SKM-1 (cell line): ENCODE results near the gene SUPT4H1.

Experiments used
- DNase-seq: peaks from one replicate; lab custom pipeline; 2025; ENCODE audit not compliant: unreplicated experiment; lab: John Stamatoyannopoulos, UW

SUPT4H1 gene

GRCh38 chr17:58365185-58365979 is 13.4 kb upstream of the SUPT4H1 start:
- no peak for DNase-seq

- no peak for DNase-seq
These were observed 12.4 kb upstream of the SUPT4H1 start for GRCh38 chr17:58364270-58364942.

- DNase-seq, result no peak
These were observed 11.6 kb upstream of the SUPT4H1 start for GRCh38 chr17:58363457-58364185.

- DNase-seq, result no peak
These were observed 10.5 kb upstream of the SUPT4H1 start for GRCh38 chr17:58362368-58363014.

- no peak for DNase-seq
These were observed 8.5 kb upstream of the SUPT4H1 start for GRCh38 chr17:58360296-58361063.

GRCh38 chr17:58358408-58359172 is 6.6 kb upstream of the SUPT4H1 start:
- no peak for DNase-seq

- no peak for DNase-seq
These were observed 5.6 kb upstream of the SUPT4H1 start for GRCh38 chr17:58357312-58358297.

GRCh38 chr17:58356231-58356630 is 4.2 kb upstream of the SUPT4H1 start:
- DNase-seq, result no peak

DNA sequence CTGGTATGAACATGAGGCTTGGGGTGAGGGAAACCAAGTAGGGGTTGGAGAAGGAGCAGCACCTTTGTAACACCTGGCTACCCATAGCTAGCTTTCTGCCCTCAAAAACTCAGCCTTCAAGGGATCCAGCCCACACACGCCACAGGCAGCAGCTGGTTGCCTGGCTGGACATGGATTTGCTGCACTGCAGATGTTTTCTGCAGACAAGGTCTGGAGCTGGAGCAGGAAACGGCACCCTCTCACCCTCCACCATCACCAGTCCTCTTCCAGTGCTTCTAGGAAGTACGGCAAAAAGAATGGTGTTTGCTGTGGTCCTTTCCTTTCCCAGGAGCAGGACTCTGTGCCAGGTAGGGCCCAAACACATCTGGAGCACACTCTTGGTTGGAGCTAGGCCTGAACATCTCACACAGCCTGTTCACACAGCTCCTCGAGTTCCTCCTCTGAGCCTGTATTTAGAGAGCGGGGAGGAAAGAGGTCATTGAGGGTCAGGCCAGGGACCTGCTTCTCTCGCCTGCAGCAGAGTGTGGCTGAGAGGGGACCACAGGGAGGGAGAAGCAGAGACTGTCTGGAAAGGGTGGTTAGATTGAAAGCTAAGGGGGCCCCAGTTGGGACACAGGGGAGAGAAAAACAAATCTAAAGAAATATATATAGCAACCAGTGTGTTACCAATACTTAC is 2.7 kb upstream of the SUPT4H1 start:
- no peak for DNase-seq

- no peak for DNase-seq
These were observed 1.4 kb upstream of the SUPT4H1 start for GRCh38 chr17:58353389-58353825.

- peak; percentile 44 for DNase-seq
These were observed 791 bp upstream of the SUPT4H1 start for GRCh38 chr17:58352596-58353388.

GRCh38 chr17:58351182-58351581 is 819 bp downstream of the SUPT4H1 start:
- DNase-seq, result no peak

DNA sequence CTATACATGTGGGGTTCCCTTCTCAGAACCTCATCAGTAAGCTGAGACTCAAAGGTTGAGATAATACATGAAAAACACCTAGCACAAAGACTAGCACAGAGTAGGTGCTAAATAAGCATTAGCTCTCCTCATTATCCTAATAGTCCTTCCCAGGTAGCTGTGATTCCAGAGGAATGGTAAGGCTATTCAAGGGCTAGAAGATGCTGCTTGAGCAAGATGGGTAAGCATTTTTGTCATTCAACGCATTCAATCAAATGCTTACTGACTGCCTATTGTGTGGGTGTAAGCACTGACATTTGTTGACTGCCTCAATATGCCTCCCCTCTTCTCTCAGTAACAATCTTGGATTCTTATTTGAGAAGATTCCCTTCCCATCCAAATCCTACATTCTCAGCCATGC is 4.0 kb downstream of the SUPT4H1 start:
- DNase-seq, result no peak

- no peak for DNase-seq
These were observed 6.5 kb downstream of the SUPT4H1 start for GRCh38 chr17:58345500-58345899.

DNA sequence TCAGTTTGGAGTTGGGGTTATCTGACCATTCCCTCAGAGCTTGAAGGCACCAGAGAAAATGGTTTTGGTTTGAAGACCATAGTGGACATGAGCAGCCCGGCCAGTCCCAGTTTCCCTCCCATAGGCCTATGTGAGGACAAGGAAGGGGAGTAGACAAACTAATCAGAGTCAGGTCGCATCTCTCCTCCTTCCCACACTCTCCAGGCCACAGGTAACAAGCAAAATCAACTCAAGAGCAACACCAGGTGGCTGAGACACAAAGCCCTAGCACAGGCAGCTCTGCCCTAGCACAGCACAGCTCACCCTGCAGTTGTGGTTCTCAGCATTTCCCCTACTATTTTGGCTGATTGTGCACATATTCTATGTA is 7.2 kb downstream of the SUPT4H1 start:
- DNase-seq, result no peak

GRCh38 chr17:58344047-58344790 is 7.8 kb downstream of the SUPT4H1 start:
- peak; percentile 84 for DNase-seq

DNA sequence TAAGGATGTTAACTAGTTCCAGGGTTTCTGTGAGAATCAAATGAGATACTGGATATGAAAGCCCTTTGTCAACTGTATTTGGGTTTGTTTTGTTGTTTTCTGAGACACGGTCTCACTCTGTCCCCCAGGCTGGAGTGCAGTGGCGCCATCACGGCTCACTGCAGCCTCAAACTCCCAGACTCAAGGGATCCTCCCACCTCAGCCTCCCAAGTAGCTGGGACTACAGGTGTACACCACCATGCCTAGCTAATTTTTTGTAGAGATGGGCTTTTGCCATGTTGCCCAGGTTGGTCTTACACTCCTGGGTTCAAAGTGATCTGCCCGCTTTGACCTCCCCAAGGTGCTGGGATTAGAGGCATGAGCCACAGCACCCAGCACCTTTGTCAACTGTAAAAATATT is 8.9 kb downstream of the SUPT4H1 start:
- DNase-seq, result no peak
